K562 (cell line): ENCODE measurements around the gene CXCR3. TPM values are rescaled to one million over a fixed set of nuclear protein-coding genes. Genes with fewer than 3 reads are reported as not detected.

Experiments
- ATAC-seq: fragments of 200-7000 bp; cut with Tn5 transposase; 3 replicates; pipeline ENCODE4 v1.9.1; 2020; ENCODE audit warnings: moderate library complexity
- BruUV-seq: library from RNA; stranded (reverse); fragments of 400-500 nt; replicated peaks from 2 replicates; lab custom pipeline; 2021; lab: Mats Ljungman, UMichigan
- CTCF ChIA-PET: fragments of 300-600 bp; formaldehyde crosslinking; extraction: SDS; loops from one replicate; lab custom pipeline; 2021; ENCODE audit warnings: low intra/inter-chr PET ratio; lab: Yijun Ruan, JAX
- POLR2A ChIA-PET: fragments of 300-600, 350-650 bp; sonication (Branson Sonifier 250); formaldehyde crosslinking; extraction: SDS; loops from one replicate; lab custom pipeline; 2021; ENCODE audit warnings: antibody characterized with exemption, inconsistent platforms; lab: Yijun Ruan, JAX
- DNase-seq, 4 experiments: peaks; one replicate each; pipeline versions ENCODE4 v3.0.0 to v3.0.0-alpha.2; 2011 to 2018; ENCODE audit warnings: low spot score in 3 of 4, mixed read lengths in 3 of 4; ENCODE audit errors: extremely low read depth in 1 of 4
- FAIRE-seq: peaks from 2 replicates; lab custom pipeline; 2011; peaks lifted over from hg19 to GRCh38; lab: Jason Lieb, UNC
- H2AFZ ChIP-seq: 2 replicates; pipeline ENCODE4 v1.6.0; 2011; ENCODE audit warnings: low read depth, low read length, control low read depth, inconsistent platforms
- H3K27ac ChIP-seq: fragments of 200-600 bp; 3 replicates; pipeline ENCODE4 v1.8.0; 2011; ENCODE audit warnings: low read depth, mild to moderate bottlenecking, control low read depth, inconsistent platforms, low read length, moderate library complexity, mixed read lengths; ENCODE audit errors: extremely low read depth
- H3K27me3 ChIP-seq, 2 experiments: fragments of 300-600 bp in 1 of 2; 2 replicates in 1 of 2; 3 replicates in 1 of 2; pipeline versions ENCODE4 v1.6.0 to v1.8.0; 2011; ENCODE audit warnings: inconsistent platforms in 2 of 2, low read length in 2 of 2, mild to moderate bottlenecking in 1 of 2, mixed read lengths in 1 of 2, moderate library complexity in 1 of 2; ENCODE audit not compliant: control insufficient read depth in 2 of 2, insufficient read depth in 2 of 2
- H3K36me3 ChIP-seq: fragments of 300-600 bp; 3 replicates; pipeline ENCODE4 v1.8.0; 2011; ENCODE audit warnings: mild to moderate bottlenecking, low read length, inconsistent platforms; ENCODE audit not compliant: control insufficient read depth, insufficient read depth
- H3K4me1 ChIP-seq, 2 experiments: fragments of 200-600 bp in 1 of 2; replicated peaks in 1 of 2; 2 replicates in 1 of 2; 3 replicates in 1 of 2; pipeline versions ENCODE4 v1.5.1 to v1.8.0; 2011; ENCODE audit warnings: inconsistent platforms in 2 of 2, low read length in 2 of 2, mild to moderate bottlenecking in 1 of 2, mixed read lengths in 1 of 2, moderate library complexity in 1 of 2; ENCODE audit not compliant: control insufficient read depth in 2 of 2, insufficient read depth in 2 of 2
- H3K4me2 ChIP-seq: 2 replicates; pipeline ENCODE4 v1.6.1; 2011; ENCODE audit warnings: low read length, control low read depth, inconsistent platforms, mixed read lengths; ENCODE audit not compliant: insufficient read depth
- H3K4me3 ChIP-seq: fragments of 200-600 bp; sonication (generic), shearing (Covaris generic); 2 replicates; pipeline ENCODE4 v1.5.1; 2016; ENCODE audit warnings: control low read depth, inconsistent platforms
- H3K79me2 ChIP-seq: fragments of 200-600 bp; 3 replicates; pipeline ENCODE4 v1.8.0; 2011; ENCODE audit warnings: low read length, inconsistent platforms; ENCODE audit not compliant: control insufficient read depth, insufficient read depth
- H3K9ac ChIP-seq, 2 experiments: 2 replicates each; pipeline versions ENCODE4 v1.6.0 to v1.6.1; 2011; ENCODE audit warnings: low read depth in 2 of 2, low read length in 2 of 2, control low read depth in 1 of 2, inconsistent platforms in 1 of 2, mild to moderate bottlenecking in 1 of 2, mixed read lengths in 1 of 2; ENCODE audit not compliant: insufficient read depth in 1 of 2
- H3K9me1 ChIP-seq: one replicate; pipeline ENCODE4 v1.6.0; 2011; ENCODE audit warnings: inconsistent platforms, mild to moderate bottlenecking, low read length, moderate library complexity; ENCODE audit not compliant: control insufficient read depth, insufficient read depth
- H3K9me3 ChIP-seq: replicated peaks from 2 replicates; pipeline ENCODE4 v1.5.1; 2011; ENCODE audit warnings: low read depth, low read length, inconsistent platforms; ENCODE audit not compliant: control insufficient read depth, insufficient read depth
- H4K20me1 ChIP-seq: replicated peaks from 2 replicates; pipeline ENCODE4 v1.6.1; 2011; ENCODE audit warnings: low read length, inconsistent platforms, mixed read lengths; ENCODE audit not compliant: control insufficient read depth, insufficient read depth
- DIDO1 ChIP-seq: fragments of 450-650 bp; IDR thresholded peaks from 2 replicates; pipeline ENCODE4 v1.6.1; 2016; ENCODE audit warnings: low read depth, missing biosample characterization, missing genetic modification characterization
- EP400 ChIP-seq: fragments of 450-650 bp; IDR thresholded peaks from 2 replicates; pipeline ENCODE4 v1.6.1; 2017; ENCODE audit warnings: antibody characterized with exemption, mild to moderate bottlenecking, moderate library complexity
- NUFIP1 ChIP-seq: fragments of 450-650 bp; IDR thresholded peaks from 2 replicates; pipeline ENCODE4 v1.6.1; 2018; ENCODE audit not compliant: partially characterized antibody
- PML ChIP-seq: IDR thresholded peaks from 2 replicates; pipeline ENCODE4 v1.6.1; 2012; ENCODE audit warnings: low read length, inconsistent platforms
- SMARCA4 ChIP-seq: fragments of 450-650 bp; IDR thresholded peaks from 2 replicates; pipeline ENCODE4 v1.6.1; 2016
- ZNF175 ChIP-seq: fragments of 200-800 bp; sonication (Bioruptor generic); IDR thresholded peaks from 2 replicates; pipeline ENCODE4 v1.6.1; 2016; ENCODE audit warnings: low read depth, mild to moderate bottlenecking, missing genetic modification characterization, missing compliant biosample characterization
- ZNF253 ChIP-seq: fragments of 250-450 bp; sonication (Bioruptor Pico); conservative IDR thresholded peaks from 2 replicates; pipeline ENCODE4 v1.6.1; 2021; ENCODE audit warnings: mild to moderate bottlenecking
- ZNF583 ChIP-seq: fragments of 250-450 bp; sonication (Bioruptor Pico); IDR thresholded peaks from 2 replicates; pipeline ENCODE4 v1.4.0; 2020
- WGBS: fragments of 100-300 bp; shearing (Covaris generic); methylation state at CpG from one replicate; pipeline ENCODE4 v1.1.6; 2016; ENCODE audit warnings: low coverage, mixed read lengths; ENCODE audit not compliant: insufficient coverage; ENCODE audit errors: missing lambda C conversion rate; 5-methylcytosine and 5-hydroxymethylcytosine counted together
- in situ Hi-C: fragments of 300-500 bp; cut with MboI; formaldehyde crosslinking; loops from 4 replicates; pipeline ENCODE4 v1.15.0; 2018; ENCODE audit warnings: inconsistent platforms, mixed read lengths
- intact Hi-C: fragments of 100-400 bp; cut with micrococcal nuclease; formaldehyde crosslinking; loops from 2 replicates; pipeline ENCODE4 v1.14.2; 2022
- polyA plus RNA-seq, 8 experiments: library from polyadenylated mRNA; depleted of rRNA in 4 of 8; stranded (reverse) in 5 of 8; unstranded in 3 of 8; fragments of >200 nt; fragmentation: Nextera tagmentation in 2 of 8; fragmentation: Illumina TruSeq in 1 of 8; extraction: Ambion mirVana in 2 of 8; extraction: Trizol in 1 of 8; gene quantifications; 2 replicates each; pipeline versions ENCODE4 v1.2.1 to v1.2.3, GENCODE V29; 2011 to 2014; ENCODE audit warnings: inconsistent platforms in 1 of 8, missing spikeins in 1 of 8
- total RNA-seq, 7 experiments: library from RNA; depleted of rRNA in 6 of 7; stranded (reverse); fragments of >200 nt in 6 of 7; fragmentation: Illumina TruSeq in 2 of 7; extraction: Trizol in 2 of 7; gene quantifications; 2 replicates each; pipeline versions ENCODE4 v1.2.1 to v1.2.3, GENCODE V29; 2011 to 2021; ENCODE audit warnings: low replicate concordance in 1 of 7
- TF ChIP-seq, protein P1 (sequence below): fragments of 250-450 bp; sonication (Bioruptor Pico); IDR thresholded peaks from 2 replicates; pipeline ENCODE4 v1.4.0; 2020; ENCODE audit warnings: mild to moderate bottlenecking

Gene CXCR3
- total and polyA plus RNA-seq, 9 of the 15 experiments (the other 6 are each of a cell fraction or from before 2014, with no cell fraction given): not detected

- no peak for DNase-seq
- no peak overlapping the region for H3K27ac ChIP-seq
- ATAC-seq: no peak
- H2AFZ ChIP-seq: no peak overlapping the region
- in situ Hi-C loops: no loop called here
- no peak for FAIRE-seq
- H3K9me1 ChIP-seq: no peaks in the 10 kb centered on the region
- TF ChIP-seq EP400: no peak
- TF ChIP-seq DIDO1 (tag): no peak
- TF ChIP-seq PML: no peak
- TF ChIP-seq NUFIP1: no peak
- no peak for TF ChIP-seq ZNF583 (CRISPR knock-in tag)
- no peak for TF ChIP-seq ZNF175 (CRISPR knock-in tag)
- TF ChIP-seq, protein P1, sequence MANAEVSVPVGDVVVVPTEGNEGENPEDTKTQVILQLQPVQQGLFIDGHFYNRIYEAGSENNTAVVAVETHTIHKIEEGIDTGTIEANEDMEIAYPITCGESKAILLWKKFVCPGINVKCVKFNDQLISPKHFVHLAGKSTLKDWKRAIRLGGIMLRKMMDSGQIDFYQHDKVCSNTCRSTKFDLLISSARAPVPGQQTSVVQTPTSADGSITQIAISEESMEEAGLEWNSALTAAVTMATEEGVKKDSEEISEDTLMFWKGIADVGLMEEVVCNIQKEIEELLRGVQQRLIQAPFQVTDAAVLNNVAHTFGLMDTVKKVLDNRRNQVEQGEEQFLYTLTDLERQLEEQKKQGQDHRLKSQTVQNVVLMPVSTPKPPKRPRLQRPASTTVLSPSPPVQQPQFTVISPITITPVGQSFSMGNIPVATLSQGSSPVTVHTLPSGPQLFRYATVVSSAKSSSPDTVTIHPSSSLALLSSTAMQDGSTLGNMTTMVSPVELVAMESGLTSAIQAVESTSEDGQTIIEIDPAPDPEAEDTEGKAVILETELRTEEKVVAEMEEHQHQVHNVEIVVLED (CRISPR knock-in tag): no peak
- TF ChIP-seq ZNF253 (CRISPR knock-in tag): no peak
- no peak for TF ChIP-seq SMARCA4
- H4K20me1 ChIP-seq: no peaks in the 10 kb centered on the region
- peaks cover 0 to 2% of the 10 kb centered on the region in 2 experiments; a peak in 2 of 5 replicates for H3K4me1 ChIP-seq
- no peak overlapping the region for H3K4me3 ChIP-seq
- H3K9ac ChIP-seq: no peak overlapping the region
- intact Hi-C loops: no loop called here
- no peak overlapping the region for H3K4me2 ChIP-seq
- H3K9me3 ChIP-seq: no peaks in the 10 kb centered on the region
- H3K36me3 ChIP-seq: no peaks in the 10 kb centered on the region
- H3K27me3 ChIP-seq: no peaks in the 10 kb centered on the region; a peak in 2 of 5 replicates
- no TSS peak for BruUV-seq
- ChIA-PET CTCF (no interaction called here), POLR2A (no interaction called here)
- 24% methylated on average over 9 of the region's 10 CpGs for WGBS
- no peaks in the 10 kb centered on the region for H3K79me2 ChIP-seq
Observed at GRCh38 chrX:71632923-71633657, 14.8 kb upstream of the CXCR3 start.
